ENCODE measurements around the gene NUP93. TPM values are rescaled to one million over a fixed set of nuclear protein-coding genes. Genes with fewer than 3 reads are reported as not detected.

Gene NUP93
- total and polyA plus RNA-seq, 2 of the 8 experiments (the other 6 are each of a cell fraction or from before 2014, with no cell fraction given): 147 to 201 TPM

DNA sequence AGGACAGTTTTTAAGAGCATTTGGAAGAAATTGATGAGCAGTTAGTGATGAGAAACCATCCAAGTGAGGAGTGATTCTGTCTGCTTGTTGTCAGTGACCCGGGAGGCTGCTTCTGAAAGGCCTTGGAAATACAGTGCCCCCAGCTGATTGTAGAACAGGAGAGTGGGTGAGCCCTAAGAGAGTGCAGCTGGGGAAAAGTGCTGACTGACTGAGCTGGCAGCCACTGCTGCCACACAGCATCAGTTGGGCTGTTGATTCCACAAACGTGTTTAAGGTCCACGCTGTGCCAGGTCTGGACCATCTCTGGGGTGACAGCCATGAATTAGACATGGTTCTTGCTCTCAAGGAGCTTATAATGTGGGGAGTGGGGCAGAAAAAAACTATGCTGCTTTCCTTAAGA lies 18.9 kb downstream of the NUP93 start (continued):
- TF ChIP-seq, protein P1, sequence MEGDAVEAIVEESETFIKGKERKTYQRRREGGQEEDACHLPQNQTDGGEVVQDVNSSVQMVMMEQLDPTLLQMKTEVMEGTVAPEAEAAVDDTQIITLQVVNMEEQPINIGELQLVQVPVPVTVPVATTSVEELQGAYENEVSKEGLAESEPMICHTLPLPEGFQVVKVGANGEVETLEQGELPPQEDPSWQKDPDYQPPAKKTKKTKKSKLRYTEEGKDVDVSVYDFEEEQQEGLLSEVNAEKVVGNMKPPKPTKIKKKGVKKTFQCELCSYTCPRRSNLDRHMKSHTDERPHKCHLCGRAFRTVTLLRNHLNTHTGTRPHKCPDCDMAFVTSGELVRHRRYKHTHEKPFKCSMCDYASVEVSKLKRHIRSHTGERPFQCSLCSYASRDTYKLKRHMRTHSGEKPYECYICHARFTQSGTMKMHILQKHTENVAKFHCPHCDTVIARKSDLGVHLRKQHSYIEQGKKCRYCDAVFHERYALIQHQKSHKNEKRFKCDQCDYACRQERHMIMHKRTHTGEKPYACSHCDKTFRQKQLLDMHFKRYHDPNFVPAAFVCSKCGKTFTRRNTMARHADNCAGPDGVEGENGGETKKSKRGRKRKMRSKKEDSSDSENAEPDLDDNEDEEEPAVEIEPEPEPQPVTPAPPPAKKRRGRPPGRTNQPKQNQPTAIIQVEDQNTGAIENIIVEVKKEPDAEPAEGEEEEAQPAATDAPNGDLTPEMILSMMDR (IDR thresholded peaks at IDR 0.05; ENCODE audit: control extremely low read depth in 1 of 3, insufficient read depth in 1 of 3, low read depth in 1 of 3, low read length in 3 of 3): no peak
- TF ChIP-seq YY1 (IDR thresholded peaks at IDR 0.05; ENCODE audit: low read depth, low read length) (no peak), KDM1A (IDR thresholded peaks at IDR 0.05; ENCODE audit: borderline replicate concordance, low read length) (no peak), GTF2F1 (IDR thresholded peaks at IDR 0.05; ENCODE audit: borderline replicate concordance, low read depth, low read length) (no peak), RNF2 (IDR thresholded peaks at IDR 0.05; ENCODE audit: borderline replicate concordance, low read depth, low read length, missing control alignments, poor library complexity, severe bottlenecking) (no peak)

Measured in H1 (cell line).